Pancreas (tissue), 10 donors: ENCODE measurements around the gene TBC1D2. TPM values are rescaled to one million over a fixed set of nuclear protein-coding genes. Genes with fewer than 3 reads are reported as not detected.

Source experiments
- ATAC-seq, 4 donors: fragments of 200-7000 bp; cut with Tn5 transposase; one replicate each; pipeline versions ENCODE4 v1.8.0 to v1.9.1; 2020; ENCODE audit warnings: mild to moderate bottlenecking in 4 of 4, moderate library complexity in 4 of 4
- DNase-seq, 6 donors: peaks; one replicate each; pipeline ENCODE4 v3.0.0-alpha.2; 2020
- FAIRE-seq: peaks from 2 replicates; lab custom pipeline; 2012; peaks lifted over from hg19 to GRCh38; lab: Jason Lieb, UNC
- H3K27ac ChIP-seq, 4 donors: fragments of 200-600 bp; sonication (generic); 1 replicate in 3 of 4; 2 replicates in 1 of 4; pipeline versions ENCODE4 v1.5.0 to v1.8.0; 2020
- H3K27me3 ChIP-seq, 4 donors: fragments of 200-600 bp; one replicate each; pipeline ENCODE4 v1.8.0; 2021
- H3K36me3 ChIP-seq, 3 donors: fragments of 200-600 bp; sonication (generic) in 1 of 3; one replicate each; pipeline versions ENCODE4 v1.5.0 to v1.8.0; 2020 to 2021
- H3K4me1 ChIP-seq, 3 donors: fragments of 200-600 bp; one replicate each; pipeline ENCODE4 v1.8.0; 2021
- H3K4me3 ChIP-seq, 4 donors: fragments of 200-600 bp; sonication (generic) in 2 of 4; one replicate each; pipeline versions ENCODE4 v1.5.0 to v1.8.0; 2020 to 2021
- H3K9me3 ChIP-seq, 4 donors: fragments of 200-600 bp; one replicate each; pipeline ENCODE4 v1.8.0; 2021
- CTCF ChIP-seq, 4 donors: fragments of 200-600 bp; sonication (generic) in 3 of 4; IDR thresholded peaks; one replicate each; pipeline versions ENCODE4 v1.5.0 to v1.8.0; 2021; ENCODE audit warnings: antibody characterized with exemption in 4 of 4
- WGBS, 2 donors: extraction: QIAGEN DNeasy Blood & Tissue Kit; methylation state at CpG; one replicate each; pipeline ENCODE4 v1.1.7; 2013; 5-methylcytosine and 5-hydroxymethylcytosine counted together
- intact Hi-C, 3 donors: fragments of 100-400 bp; cut with DNase I; formaldehyde crosslinking; loops; one replicate each; pipeline versions ENCODE4 v1.11.1 to v1.14.2; 2022
- polyA plus RNA-seq, 2 donors: library from polyadenylated mRNA; stranded (reverse); fragments of 200-250 nt; gene quantifications; one replicate each; pipeline ENCODE4 v1.2.3, GENCODE V29; 2013
- total RNA-seq, 6 donors: library from RNA; stranded (reverse); fragmentation: NEBNext Ultra II Directional in 4 of 6; extraction: Animal tissue kit (Norgen Biotek cat#: 25700) in 4 of 6; gene quantifications; one replicate each; pipeline versions ENCODE4 v1.2.1 to v1.2.4, GENCODE V29; 2021 to 2023
- donor health status: healthy with polysubstance abuse.
- donor health status: DM: no; HTN: no; CAD: no; lungs with moderate emphysema.
- donor health status: DM: no; HTN: no; CAD: no.
- donor health status: control.
- donor health status: control.
- donor health status: Bipolar disorder and iron deficiency.
- donor health status: DM: yes; HTN: yes; CAD: no.
- donor health status: DM: no; HTN: no; CAD: no.
- donor health status: DM: no; HTN: no; CAD: no.
- donor health status: DM: yes; HTN: yes; CAD: no.

Gene TBC1D2
- total and polyA plus RNA-seq, 8 donors = 1.9 to 5.2 (median 2.4) TPM

- intact Hi-C loops = loop anchor here in 1 of 3 donors (10.0 kb wide), 1 partner anchor 127 kb away; no protein-coding TSS in a partner anchor
- H3K9me3 ChIP-seq = no peaks in the 10 kb centered on the region
- 85 to 90% methylated on average over 7 of the region's 7 CpGs for WGBS, 2 donors
- no peak for ATAC-seq
- H3K27ac ChIP-seq = no peak overlapping the region
- no peak for TF ChIP-seq CTCF (IDR thresholded peaks at IDR 0.05)
- no peak for FAIRE-seq
- no peaks in the 10 kb centered on the region for H3K4me1 ChIP-seq
- no peaks in the 10 kb centered on the region for H3K27me3 ChIP-seq
- H3K36me3 ChIP-seq = no peaks in the 10 kb centered on the region
- no peak for DNase-seq
- no peak overlapping the region for H3K4me3 ChIP-seq
Observed at GRCh38 chr9:98201749-98202148, 53.7 kb downstream of the TBC1D2 start.

GRCh38 chr9:98201102-98201501 is 54.3 kb downstream of the TBC1D2 start:
- Histone ChIP-seq H3K4me3 (no peak overlapping the region), H3K9me3 (no peaks in the 10 kb centered on the region), H3K27ac (no peak overlapping the region), H3K4me1 (no peaks in the 10 kb centered on the region), H3K36me3 (no peaks in the 10 kb centered on the region), H3K27me3 (no peaks in the 10 kb centered on the region)
- ATAC-seq (no peak), FAIRE-seq (no peak), DNase-seq (no peak)
- intact Hi-C loops = loop anchor here in 1 of 3 donors (10.0 kb wide), 1 partner anchor 126 kb away; no protein-coding TSS in a partner anchor
- 73 to 83% methylated on average over 6 of the region's 6 CpGs for WGBS, 2 donors
- TF ChIP-seq CTCF (IDR thresholded peaks at IDR 0.05) = no peak

GRCh38 chr9:98199388-98200033 is 55.9 kb downstream of the TBC1D2 start:
- no peak for TF ChIP-seq CTCF (IDR thresholded peaks at IDR 0.05)
- H3K9me3 ChIP-seq = no peaks in the 10 kb centered on the region
- WGBS, 2 donors = 86 to 90% methylated on average over 20 of the region's 20 CpGs
- intact Hi-C loops = loop anchor here in 1 of 3 donors (10.0 kb wide), 1 partner anchor 125 kb away; no protein-coding TSS in a partner anchor
- no peaks in the 10 kb centered on the region for H3K36me3 ChIP-seq
- H3K4me1 ChIP-seq = no peaks in the 10 kb centered on the region
- no peaks in the 10 kb centered on the region for H3K27me3 ChIP-seq
- ATAC-seq = no peak
- H3K4me3 ChIP-seq = no peak overlapping the region
- no peak for DNase-seq
- no peak for FAIRE-seq
- no peak overlapping the region for H3K27ac ChIP-seq

GRCh38 chr9:98195671-98196070 is 59.8 kb downstream of the TBC1D2 start:
- TF ChIP-seq CTCF (IDR thresholded peaks at IDR 0.05) = no peak

GRCh38 chr9:98193336-98193944 is 62.0 kb downstream of the TBC1D2 start:
- no peak for TF ChIP-seq CTCF (IDR thresholded peaks at IDR 0.05)
- FAIRE-seq = no peak
- intact Hi-C loops = no loop called here
- DNase-seq = no peak
- Histone ChIP-seq H3K4me3 (peak overlapping the region; percentile 61 to 89 (median 66)), H3K36me3 (no peaks in the 10 kb centered on the region), H3K27me3 (no peaks in the 10 kb centered on the region), H3K4me1 (peaks cover 0 to 3% (median 0%) of the 10 kb centered on the region in 3 donors), H3K27ac (peak overlapping the region in 3 of 4 donors; percentile 33 to 69 (median 50)), H3K9me3 (no peaks in the 10 kb centered on the region)
- WGBS, 2 donors = 37% methylated on average over 8 of the region's 8 CpGs
- ATAC-seq = no peak

More at GRCh38 chr9:98195671-98196070, 59.8 kb downstream of the TBC1D2 start:
- DNase-seq (peak in 1 of 6 donors; percentile 38), ATAC-seq (no peak), FAIRE-seq (no peak)
- 80 to 91% methylated on average over 4 of the region's 4 CpGs for WGBS, 2 donors
- no peak overlapping the region for H3K27ac ChIP-seq
- H3K27me3 ChIP-seq = no peaks in the 10 kb centered on the region
- no peaks in the 10 kb centered on the region for H3K9me3 ChIP-seq
- peaks cover 0 to 3% (median 0%) of the 10 kb centered on the region in 3 donors for H3K4me1 ChIP-seq
- no peaks in the 10 kb centered on the region for H3K36me3 ChIP-seq
- intact Hi-C loops = no loop called here
- H3K4me3 ChIP-seq = no peak overlapping the region
